ENCODE measurements around the gene SBF2.

- TF ChIP-seq CTCF (IDR thresholded peaks at IDR 0.05; ENCODE audit: low read depth, low read length) (no peak), POLR2A (IDR thresholded peaks at IDR 0.05; ENCODE audit: extremely low read depth, insufficient read length) (no peak), MAX (IDR thresholded peaks at IDR 0.05; ENCODE audit: low read depth, low read length) (no peak), MYC (IDR thresholded peaks at IDR 0.05; ENCODE audit: low read depth, low read length) (no peak)
These were observed 444.6 kb downstream of the SBF2 start for GRCh38 chr11:9849389-9849788.
